ENCODE measurements around the gene DPP4.
"Not testable (repeated sequence)": the region's sequence is repeated elsewhere in the genome, so short reads cannot be mapped to it uniquely, and the experiment has no call there.

Gene DPP4

DNA sequence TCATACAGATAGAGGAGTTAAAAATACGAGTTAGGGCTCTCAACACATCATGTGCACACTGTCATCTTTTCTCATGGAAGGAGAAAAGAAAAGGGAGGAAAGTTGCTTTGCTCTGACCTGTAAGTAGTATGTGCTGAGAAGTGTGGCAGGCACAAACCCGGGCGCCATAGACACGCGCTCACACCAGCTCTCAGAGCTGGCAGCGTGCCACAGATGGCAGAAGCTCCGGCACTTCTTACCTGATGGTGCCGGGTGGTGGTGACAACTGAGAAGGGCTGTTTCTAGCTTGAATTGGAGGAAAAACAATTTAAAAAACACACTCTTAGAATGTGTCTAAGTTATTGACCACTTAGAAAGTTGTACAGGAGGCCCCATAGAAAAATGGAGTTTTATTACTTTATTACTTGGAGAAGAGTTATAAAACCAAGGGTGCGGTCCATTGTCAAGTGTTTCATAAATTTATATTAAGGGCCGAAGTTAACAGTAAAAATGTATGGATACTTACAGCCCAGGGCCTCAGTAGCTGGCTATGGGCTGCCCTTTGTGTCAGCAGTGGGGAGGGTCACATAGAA lies 92.2 kb downstream of the DPP4 start:
- Histone ChIP-seq H3K36me3 (replicated peaks; ENCODE audit: insufficient read depth, low read length) (no peaks in the 10 kb centered on the region), H3K4me3 (ENCODE audit: low read length) (no peak overlapping the region), H3K4me2 (ENCODE audit: low read depth, low read length) (no peak overlapping the region), H2AFZ (ENCODE audit: low read length) (no peak overlapping the region), H3F3A (ENCODE audit: insufficient read depth, low read length) (no peaks in the 10 kb centered on the region), H3K9me2 (replicated peaks; ENCODE audit: insufficient read depth, low read length) (no peaks in the 10 kb centered on the region), H4K20me1 (ENCODE audit: insufficient read depth, low read length) (no peaks in the 10 kb centered on the region), H3K79me2 (ENCODE audit: low read length) (no peaks in the 10 kb centered on the region), H3K9me3 (replicated peaks; ENCODE audit: insufficient read depth, low read length) (no peaks in the 10 kb centered on the region), H3K9ac (ENCODE audit: low read length) (no peak overlapping the region), H3K27me3 (replicated peaks; ENCODE audit: insufficient read depth, low read length) (no peaks in the 10 kb centered on the region), H3K27ac (ENCODE audit: low read length) (no peak overlapping the region), H3K4me1 (ENCODE audit: low read length) (no peaks in the 10 kb centered on the region)
- TF ChIP-seq EZH2phosphoT487 (IDR thresholded peaks at IDR 0.05; ENCODE audit: low read length) (no peak), EZH2 (optimal IDR thresholded peaks at IDR 0.05; ENCODE audit: low read depth, low read length) (no peak)
- TF ChIP-seq, protein P1, sequence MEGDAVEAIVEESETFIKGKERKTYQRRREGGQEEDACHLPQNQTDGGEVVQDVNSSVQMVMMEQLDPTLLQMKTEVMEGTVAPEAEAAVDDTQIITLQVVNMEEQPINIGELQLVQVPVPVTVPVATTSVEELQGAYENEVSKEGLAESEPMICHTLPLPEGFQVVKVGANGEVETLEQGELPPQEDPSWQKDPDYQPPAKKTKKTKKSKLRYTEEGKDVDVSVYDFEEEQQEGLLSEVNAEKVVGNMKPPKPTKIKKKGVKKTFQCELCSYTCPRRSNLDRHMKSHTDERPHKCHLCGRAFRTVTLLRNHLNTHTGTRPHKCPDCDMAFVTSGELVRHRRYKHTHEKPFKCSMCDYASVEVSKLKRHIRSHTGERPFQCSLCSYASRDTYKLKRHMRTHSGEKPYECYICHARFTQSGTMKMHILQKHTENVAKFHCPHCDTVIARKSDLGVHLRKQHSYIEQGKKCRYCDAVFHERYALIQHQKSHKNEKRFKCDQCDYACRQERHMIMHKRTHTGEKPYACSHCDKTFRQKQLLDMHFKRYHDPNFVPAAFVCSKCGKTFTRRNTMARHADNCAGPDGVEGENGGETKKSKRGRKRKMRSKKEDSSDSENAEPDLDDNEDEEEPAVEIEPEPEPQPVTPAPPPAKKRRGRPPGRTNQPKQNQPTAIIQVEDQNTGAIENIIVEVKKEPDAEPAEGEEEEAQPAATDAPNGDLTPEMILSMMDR (IDR thresholded peaks at IDR 0.05; ENCODE audit: low read length), result no peak
- DNase-seq, result no peak

GRCh38 chr2:161980976-161981375 lies 93.0 kb downstream of the DPP4 start:
- no peak overlapping the region for H3K4me2 ChIP-seq (ENCODE audit: low read depth, low read length)
- no peaks in the 10 kb centered on the region for H3K36me3 ChIP-seq (replicated peaks; ENCODE audit: insufficient read depth, low read length)
- no peaks in the 10 kb centered on the region for H3F3A ChIP-seq (ENCODE audit: insufficient read depth, low read length)
- H3K27me3 ChIP-seq (replicated peaks; ENCODE audit: insufficient read depth, low read length), result no peaks in the 10 kb centered on the region
- H3K9ac ChIP-seq (ENCODE audit: low read length), result no peak overlapping the region
- no peaks in the 10 kb centered on the region for H3K9me3 ChIP-seq (replicated peaks; ENCODE audit: insufficient read depth, low read length)
- no peaks in the 10 kb centered on the region for H3K9me2 ChIP-seq (replicated peaks; ENCODE audit: insufficient read depth, low read length)
- H4K20me1 ChIP-seq (ENCODE audit: insufficient read depth, low read length), result no peaks in the 10 kb centered on the region
- no peak for DNase-seq
- TF ChIP-seq EZH2 (optimal IDR thresholded peaks at IDR 0.05; ENCODE audit: low read depth, low read length), result no peak
- TF ChIP-seq, protein P1 (IDR thresholded peaks at IDR 0.05; ENCODE audit: low read length), result no peak
- TF ChIP-seq EZH2phosphoT487 (IDR thresholded peaks at IDR 0.05; ENCODE audit: low read length), result no peak
- H3K27ac ChIP-seq (ENCODE audit: low read length), result no peak overlapping the region
- H3K4me3 ChIP-seq (ENCODE audit: low read length), result no peak overlapping the region
- H3K4me1 ChIP-seq (ENCODE audit: low read length), result no peaks in the 10 kb centered on the region
- H2AFZ ChIP-seq (ENCODE audit: low read length), result no peak overlapping the region
- H3K79me2 ChIP-seq (ENCODE audit: low read length), result no peaks in the 10 kb centered on the region

DNA sequence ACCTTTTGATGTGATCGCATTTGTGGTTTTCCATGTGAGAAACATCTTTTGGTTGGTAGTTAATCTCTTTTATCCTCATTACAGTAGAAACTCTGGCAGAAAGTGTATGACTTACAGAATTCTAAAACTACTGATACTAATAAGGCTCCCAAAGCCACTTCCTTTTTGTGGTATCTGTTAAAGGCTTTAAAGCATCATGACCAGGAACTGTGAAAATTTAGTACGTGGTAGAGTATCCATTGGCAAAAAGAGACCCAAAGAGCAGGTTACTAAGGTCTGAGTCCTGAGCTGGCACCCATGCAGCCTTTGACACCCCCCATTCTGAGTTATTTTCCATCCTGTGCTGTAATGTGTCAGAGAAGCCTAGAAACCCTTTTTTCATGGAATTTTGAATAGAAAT lies 94.5 kb downstream of the DPP4 start:
- TF ChIP-seq EZH2 (optimal IDR thresholded peaks at IDR 0.05; ENCODE audit: low read depth, low read length) (no peak), EZH2phosphoT487 (IDR thresholded peaks at IDR 0.05; ENCODE audit: low read length) (no peak)
- TF ChIP-seq, protein P1 (IDR thresholded peaks at IDR 0.05; ENCODE audit: low read length), result no peak
- H3K4me2 ChIP-seq (ENCODE audit: low read depth, low read length), result no peak overlapping the region
- no peak overlapping the region for H3K9ac ChIP-seq (ENCODE audit: low read length)
- H3K79me2 ChIP-seq (ENCODE audit: low read length), result no peaks in the 10 kb centered on the region
- no peaks in the 10 kb centered on the region for H3K9me2 ChIP-seq (replicated peaks; ENCODE audit: insufficient read depth, low read length)
- H3K36me3 ChIP-seq (replicated peaks; ENCODE audit: insufficient read depth, low read length), result no peaks in the 10 kb centered on the region
- no peaks in the 10 kb centered on the region for H3F3A ChIP-seq (ENCODE audit: insufficient read depth, low read length)
- no peaks in the 10 kb centered on the region for H3K27me3 ChIP-seq (replicated peaks; ENCODE audit: insufficient read depth, low read length)
- no peak overlapping the region for H2AFZ ChIP-seq (ENCODE audit: low read length)
- H3K27ac ChIP-seq (ENCODE audit: low read length), result no peak overlapping the region
- H4K20me1 ChIP-seq (ENCODE audit: insufficient read depth, low read length), result no peaks in the 10 kb centered on the region
- DNase-seq, result no peak
- no peaks in the 10 kb centered on the region for H3K9me3 ChIP-seq (replicated peaks; ENCODE audit: insufficient read depth, low read length)
- no peaks in the 10 kb centered on the region for H3K4me1 ChIP-seq (ENCODE audit: low read length)
- no peak overlapping the region for H3K4me3 ChIP-seq (ENCODE audit: low read length)

DNA sequence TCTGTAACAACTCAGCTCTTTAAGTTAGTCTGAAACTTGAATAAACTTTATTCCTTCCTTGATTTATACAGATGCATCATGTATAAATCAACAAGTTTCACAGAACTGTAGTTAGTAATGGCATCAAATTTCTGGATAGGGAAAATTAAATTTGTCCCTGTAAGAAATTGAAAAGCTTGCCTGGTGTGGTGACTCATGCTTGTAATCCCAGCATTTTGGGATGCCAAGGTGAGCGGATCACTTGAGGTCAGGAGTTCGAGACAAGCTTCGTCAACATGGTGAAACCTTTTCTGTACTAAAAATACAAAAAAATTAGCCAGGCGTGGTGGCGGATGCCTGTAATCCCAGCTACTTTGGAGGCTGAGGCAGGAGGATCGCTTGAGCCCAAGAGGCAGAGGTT lies 96.1 kb downstream of the DPP4 start:
- not testable (repeated sequence) for H3K4me1 ChIP-seq (ENCODE audit: low read length); H3K27ac ChIP-seq (ENCODE audit: low read length); H3K36me3 ChIP-seq (replicated peaks; ENCODE audit: insufficient read depth, low read length); DNase-seq; H3K4me2 ChIP-seq (ENCODE audit: low read depth, low read length); H3K9me2 ChIP-seq (replicated peaks; ENCODE audit: insufficient read depth, low read length); H3K9me3 ChIP-seq (replicated peaks; ENCODE audit: insufficient read depth, low read length); H3K79me2 ChIP-seq (ENCODE audit: low read length); H4K20me1 ChIP-seq (ENCODE audit: insufficient read depth, low read length); H3F3A ChIP-seq (ENCODE audit: insufficient read depth, low read length); H2AFZ ChIP-seq (ENCODE audit: low read length); H3K27me3 ChIP-seq (replicated peaks; ENCODE audit: insufficient read depth, low read length); H3K9ac ChIP-seq (ENCODE audit: low read length); H3K4me3 ChIP-seq (ENCODE audit: low read length)

All from MM.1S (cell line).